G401 (cell line): ENCODE data around the gene ABAT. TPM values are rescaled to one million over a fixed set of nuclear protein-coding genes. Genes with fewer than 3 reads are reported as not detected.
"Not testable (repeated sequence)": the region's sequence is repeated elsewhere in the genome, so short reads cannot be mapped to it uniquely, and the experiment has no call there.

Experiments used
- DNase-seq: peaks from one replicate; pipeline ENCODE4 v3.0.0-alpha.2; 2015; ENCODE audit warnings: low spot score
- in situ Hi-C: cut with HindIII; loops from 2 replicates; pipeline ENCODE4 v1.10.0; 2016; ENCODE audit warnings: low sequenced_read_pairs, mixed read lengths
- total RNA-seq: library from RNA; depleted of rRNA; stranded (reverse); fragments of >200 nt; shearing (Covaris generic); gene quantifications from 2 replicates; pipeline ENCODE4 v1.2.3, GENCODE V29; 2014

Gene ABAT
- total RNA-seq, 1 experiment from 2014 or later = 8.0 TPM

DNA sequence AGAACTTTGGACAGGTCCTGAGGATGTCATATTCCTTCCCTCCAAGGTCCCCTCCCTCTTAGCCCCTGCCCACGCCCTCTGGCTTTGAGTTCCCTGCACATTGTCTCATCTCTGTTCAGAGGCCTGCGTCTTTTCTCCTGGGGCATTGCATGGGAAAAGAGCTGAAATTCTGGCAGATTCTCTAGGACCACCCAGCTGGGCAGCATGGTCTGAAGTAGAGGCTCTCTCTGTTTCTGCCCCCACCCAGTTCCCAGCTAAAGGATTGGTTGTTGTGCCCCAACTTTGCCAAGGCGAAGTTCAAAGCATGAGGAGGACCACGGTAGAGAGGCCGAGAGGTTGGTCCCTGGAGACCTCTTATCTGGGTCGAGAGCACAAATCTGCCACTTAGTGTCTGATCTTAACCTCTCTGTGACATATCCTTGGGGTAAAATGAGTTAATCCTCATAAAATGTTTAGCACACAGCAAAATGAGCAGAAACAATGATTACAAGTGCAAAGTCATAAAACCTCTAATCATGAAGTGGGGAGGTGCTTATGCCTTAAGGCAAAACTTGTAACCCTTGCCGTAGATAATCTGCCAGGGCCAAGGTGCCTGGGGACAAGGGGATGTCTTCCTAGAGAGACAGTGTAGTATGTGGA is 2.4 kb downstream of the ABAT start:
- DNase-seq = no peak
- in situ Hi-C loops = no loop called here

DNA sequence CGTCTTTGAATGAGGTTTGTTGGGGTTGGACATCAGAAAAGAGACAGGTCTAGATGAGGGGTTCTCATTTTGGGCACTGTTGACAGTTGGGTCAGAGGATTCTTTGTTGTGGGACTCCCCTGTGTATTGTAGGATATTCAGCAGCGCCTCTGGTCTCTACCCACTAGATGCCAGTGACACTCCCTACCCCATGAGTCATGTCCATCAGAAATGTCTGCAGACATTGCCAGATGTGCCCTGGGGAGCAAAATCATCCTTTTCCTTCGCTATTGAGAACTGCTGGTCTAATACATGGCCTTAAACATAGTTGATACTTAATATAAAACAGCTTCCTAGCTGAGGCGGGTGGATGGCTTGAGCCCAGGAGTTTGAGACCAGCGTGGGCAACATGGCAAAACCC is 3.1 kb downstream of the ABAT start:
- no peak for DNase-seq
- in situ Hi-C loops = no loop called here

DNA sequence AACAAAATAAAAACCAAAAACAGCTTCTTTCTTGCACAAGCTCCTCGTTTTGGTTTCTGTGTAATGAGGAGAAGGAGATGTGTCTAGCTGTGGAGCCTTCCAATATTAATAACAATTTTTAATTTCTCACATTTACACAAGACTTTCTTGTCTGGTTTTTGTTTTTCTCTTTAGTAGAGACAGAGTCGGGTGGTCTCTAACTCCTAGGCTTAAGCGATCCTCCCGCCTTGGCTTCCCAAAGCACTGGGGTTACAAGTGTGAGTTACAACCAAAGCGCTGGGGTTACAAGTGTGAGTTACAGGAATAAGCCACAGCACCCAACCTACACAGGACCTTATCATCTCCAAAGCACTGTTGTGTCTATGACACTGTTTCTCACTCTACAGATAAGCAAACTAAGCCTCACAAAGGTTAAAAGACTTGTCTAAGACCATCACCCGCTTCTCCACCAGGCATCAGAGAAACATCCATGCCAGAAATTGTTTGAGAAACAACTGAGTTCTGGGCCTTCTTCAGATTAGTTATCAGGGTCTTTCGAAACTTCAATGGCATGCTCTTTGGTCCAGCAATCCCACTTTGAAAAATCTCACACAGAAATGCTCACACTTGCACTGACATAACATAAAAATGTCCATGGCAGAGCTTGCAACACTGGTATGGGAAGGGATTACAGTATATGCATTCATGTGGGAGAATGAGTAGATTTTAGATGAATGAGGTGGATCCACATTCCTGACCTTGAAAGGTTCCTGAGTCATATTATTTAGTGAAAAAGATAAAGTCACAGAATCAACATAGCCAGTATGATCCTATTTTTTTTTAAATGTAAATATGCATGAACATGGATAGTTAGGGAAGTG is 3.9 kb downstream of the ABAT start:
- in situ Hi-C loops = no loop called here
- DNase-seq = no peak

DNA sequence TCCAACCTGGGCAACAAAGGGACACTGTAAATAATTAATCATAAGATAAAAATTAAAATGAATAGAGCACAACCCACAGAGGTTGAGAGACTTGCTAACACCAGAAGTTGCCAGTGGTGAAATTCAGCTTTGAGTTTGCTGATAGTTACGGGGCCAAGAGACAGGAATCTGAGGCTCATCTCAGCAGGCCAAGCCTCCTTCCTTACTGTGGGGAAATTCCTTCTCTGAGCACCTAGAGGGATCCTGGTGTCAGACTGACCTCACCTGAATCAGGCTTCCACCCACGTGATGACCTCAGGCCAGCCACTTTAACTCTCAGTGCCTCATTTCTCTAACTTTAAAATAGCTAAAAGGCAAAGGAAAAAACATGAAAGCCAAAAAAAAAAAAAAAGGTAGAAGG is 4.7 kb downstream of the ABAT start:
- DNase-seq = no peak
- in situ Hi-C loops = no loop called here

DNA sequence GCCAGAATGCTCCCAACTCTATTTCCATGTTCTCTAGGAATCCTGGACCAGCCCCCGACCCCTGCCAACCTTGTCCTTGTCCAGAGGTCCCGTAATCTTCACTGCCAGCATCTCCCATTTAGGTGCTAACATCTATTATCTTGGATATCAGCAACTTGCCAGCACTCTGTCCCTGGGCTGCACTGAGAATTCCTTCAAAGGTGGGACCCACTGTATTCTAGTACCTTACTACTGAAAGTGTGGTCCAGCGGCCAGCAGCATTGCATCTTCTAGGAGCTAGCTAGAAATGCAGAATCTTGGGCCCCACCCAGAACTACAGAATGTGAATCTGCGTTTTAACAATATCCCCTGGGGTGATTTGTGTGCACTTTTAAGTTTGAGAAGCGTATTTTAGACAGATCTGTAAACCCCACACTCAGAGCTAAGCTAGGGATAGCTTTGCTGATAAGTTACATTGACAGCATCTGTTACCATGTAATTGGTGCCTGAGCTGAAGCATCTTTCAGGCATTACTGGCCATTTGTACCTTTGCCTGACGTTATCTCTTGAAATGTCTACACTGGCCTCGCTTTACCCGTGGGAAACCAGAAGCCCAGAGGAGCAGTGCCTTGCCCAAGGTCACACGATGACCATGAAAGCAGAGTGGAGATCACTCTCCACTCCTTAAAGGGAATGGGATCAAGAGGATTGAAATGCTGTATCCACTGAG is 8.3 kb downstream of the ABAT start:
- no peak for DNase-seq
- in situ Hi-C loops = no loop called here

DNA sequence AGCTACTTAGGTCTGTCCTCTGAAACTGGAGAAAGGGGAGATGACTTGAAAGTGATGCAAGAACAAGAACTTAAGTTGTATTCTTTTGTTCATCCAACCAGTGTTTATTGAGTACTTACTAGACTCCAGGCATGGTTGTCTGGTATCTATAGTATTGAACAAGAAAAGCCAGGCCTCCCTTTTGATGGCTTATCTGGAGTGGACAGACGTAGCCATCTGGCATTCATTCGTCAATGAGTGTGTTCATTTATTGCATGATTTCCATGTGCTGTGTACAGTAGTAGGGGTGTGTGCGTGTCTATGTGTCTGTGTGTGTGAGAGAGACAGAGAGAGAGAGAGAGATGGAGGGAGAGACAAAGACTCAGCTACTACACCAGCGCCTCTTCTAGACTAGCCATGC is 9.2 kb downstream of the ABAT start:
- DNase-seq = no peak
- in situ Hi-C loops = no loop called here

DNA sequence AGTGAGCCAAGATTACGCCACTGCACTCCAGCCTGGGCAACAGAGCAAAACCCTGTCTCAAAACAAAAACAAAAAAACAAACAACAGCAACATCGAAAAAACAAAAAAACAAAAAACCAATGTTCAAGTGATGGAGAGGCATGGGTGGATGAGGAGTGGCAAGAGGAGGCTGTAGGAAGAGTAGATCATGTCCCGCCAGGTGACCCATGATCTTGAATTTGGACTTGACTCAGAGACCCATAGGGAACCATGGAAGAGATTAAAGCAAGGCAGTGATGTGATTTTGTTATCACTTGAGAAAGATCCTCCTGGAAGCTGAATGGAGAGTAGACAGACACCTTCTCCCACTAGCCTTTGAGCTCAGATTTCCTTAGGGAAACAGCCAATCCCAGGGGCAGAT is 11.2 kb downstream of the ABAT start:
- in situ Hi-C loops = no loop called here
- no peak for DNase-seq

DNA sequence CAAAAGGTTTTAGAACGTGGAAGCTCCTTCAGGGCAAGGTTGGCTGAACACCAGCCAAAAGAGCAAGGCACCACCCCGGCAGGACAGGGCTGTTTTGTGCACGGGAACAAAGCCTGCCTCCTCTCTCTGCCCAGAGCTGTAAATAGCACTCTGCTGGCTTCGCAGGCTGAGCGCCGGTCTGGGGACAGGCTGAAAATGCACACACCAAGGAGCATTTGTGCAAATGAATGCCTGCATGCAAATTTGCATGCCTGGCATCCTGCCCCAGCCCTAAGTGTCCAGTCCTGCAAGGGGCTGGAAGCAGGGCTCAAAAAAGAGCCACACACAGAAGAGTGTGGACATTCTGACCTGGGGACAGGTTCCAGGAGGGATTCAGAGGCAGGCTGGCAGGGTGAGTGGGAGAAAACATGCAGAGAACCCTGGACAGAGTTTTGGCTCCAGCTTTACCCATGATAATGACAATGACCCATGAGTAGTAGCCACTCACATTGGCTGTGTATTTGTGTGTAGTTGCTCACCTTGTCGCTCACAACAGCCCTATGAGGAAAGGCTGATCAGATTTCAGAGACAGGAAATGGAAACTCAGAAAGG is 11.7 kb downstream of the ABAT start:
- in situ Hi-C loops = no loop called here
- DNase-seq = peak; percentile 95

DNA sequence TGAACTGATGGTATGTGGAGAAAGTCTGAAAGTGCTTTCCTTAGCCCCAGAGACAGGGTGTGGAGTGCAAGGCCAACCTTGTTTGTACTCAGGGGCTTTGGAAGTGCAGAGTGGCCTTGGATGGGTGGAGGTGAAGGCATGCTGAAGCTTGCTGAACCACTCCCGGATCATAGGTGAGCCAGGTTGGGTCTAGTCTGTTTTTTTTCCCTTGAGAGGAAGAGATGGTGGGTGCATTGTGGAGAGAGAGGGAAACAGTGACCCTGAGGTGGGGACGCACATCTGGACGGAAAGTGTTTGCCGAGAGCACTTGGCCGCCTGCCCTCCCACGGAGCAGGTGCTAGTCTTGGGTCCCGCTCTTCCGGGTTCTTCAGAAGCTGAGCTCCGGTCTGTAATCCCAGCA is 12.5 kb downstream of the ABAT start:
- DNase-seq = no peak
- in situ Hi-C loops = no loop called here

DNA sequence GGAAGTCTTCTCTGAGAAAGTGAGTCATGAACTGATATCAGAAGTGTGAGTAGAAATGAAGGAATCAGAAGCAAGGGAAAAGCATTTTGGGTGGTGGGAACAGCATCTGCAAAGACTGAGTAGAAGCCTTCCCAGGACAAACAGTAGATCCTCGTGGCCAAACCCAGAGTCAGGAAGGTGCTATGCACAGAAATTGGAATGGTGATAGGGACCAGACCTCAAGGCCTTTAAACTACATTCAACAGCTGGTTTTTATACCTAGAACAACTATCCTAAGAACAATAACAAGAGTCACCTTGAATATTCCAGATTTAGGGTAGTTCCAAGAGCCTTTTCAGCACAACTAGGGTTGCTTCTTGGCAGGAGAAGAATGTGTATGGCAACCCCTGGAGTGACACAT is 15.3 kb downstream of the ABAT start:
- in situ Hi-C loops = no loop called here
- no peak for DNase-seq

DNA sequence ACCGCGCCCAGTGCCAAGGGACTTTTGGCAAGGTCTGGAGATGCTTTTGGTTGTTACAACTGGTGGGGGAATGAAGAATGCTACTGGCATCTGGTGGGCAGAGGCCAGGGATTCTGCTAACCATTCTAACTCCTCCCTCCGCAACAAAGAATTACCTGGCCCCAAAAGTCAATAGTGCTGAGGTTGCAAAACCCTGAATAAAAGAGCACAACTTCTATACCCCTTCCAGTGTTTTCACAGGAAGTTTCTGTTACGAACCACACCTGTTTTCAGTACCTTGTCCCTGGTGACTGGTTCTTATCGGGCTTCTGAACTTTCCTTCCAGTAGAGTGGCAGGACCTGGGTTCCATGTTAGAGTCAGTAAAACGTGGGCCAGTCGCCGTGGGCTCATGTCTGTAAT is 17.3 kb downstream of the ABAT start:
- in situ Hi-C loops = no loop called here

DNA sequence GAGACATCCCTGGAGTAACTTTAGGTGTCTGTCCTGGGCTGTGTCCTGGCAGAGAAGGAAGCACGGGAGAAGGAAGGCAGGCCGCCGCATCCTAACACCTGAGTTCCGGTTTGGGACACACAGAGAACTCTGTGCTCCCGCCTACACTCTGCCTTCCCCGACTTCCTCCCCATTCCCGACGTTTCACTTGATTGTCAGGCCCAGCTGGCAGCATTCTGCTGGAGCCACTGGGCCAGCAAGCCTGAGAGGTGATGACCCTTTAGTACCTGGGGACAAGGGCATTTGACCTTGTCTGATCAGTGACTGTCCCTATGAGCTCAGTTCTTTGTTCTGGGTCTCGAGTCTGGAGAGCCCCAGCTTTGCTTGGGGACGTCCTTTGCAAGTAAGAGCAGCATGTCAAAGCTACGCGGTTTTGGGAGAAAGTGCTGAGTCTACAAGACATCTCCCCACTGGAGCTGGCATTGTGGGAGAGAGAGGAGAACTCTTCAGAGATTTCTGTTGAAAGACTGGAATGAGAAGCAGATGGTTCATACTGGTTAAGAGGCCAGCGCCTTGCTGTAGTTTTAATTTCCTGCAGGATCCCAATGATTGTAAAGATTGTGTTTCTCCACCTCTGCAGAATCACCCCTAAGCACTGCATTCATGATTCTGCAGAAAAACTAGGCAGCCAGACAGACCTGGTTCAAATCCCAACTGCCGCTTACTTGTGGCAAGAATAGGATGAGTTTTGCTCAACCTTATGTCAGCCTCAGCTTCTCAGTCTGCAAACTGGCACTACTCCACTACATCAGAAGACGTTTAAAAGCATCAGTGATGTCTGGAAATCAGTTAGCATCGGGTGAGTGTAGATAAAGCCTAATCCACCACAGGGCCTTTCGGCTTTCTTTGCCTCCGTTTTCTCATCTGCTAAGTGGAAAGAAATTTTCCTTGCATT is 20.6 kb downstream of the ABAT start:
- in situ Hi-C loops = no loop called here
- no peak for DNase-seq

More for the DNA sequence above, 17.3 kb downstream of the ABAT start:
- no peak for DNase-seq

DNA sequence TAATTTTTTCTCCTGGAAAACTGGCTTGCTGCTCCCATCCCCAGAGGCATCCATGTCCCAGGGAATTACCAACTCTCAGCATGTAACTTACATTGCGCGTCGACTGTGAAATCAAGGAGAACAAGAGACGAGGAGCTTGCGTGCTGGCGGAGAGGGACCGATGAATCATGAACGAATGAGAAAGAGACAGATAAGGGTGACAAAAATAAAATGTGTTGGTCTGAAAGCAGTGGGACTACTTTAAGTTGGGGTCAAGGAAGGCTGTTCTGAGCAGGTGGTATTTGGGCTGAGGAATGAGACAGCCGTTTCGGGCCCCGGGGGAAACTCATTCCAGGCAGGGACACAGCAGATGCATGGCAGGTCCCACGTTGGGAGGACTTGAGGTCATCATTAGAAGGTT is 22.5 kb downstream of the ABAT start:
- in situ Hi-C loops = no loop called here
- no peak for DNase-seq

DNA sequence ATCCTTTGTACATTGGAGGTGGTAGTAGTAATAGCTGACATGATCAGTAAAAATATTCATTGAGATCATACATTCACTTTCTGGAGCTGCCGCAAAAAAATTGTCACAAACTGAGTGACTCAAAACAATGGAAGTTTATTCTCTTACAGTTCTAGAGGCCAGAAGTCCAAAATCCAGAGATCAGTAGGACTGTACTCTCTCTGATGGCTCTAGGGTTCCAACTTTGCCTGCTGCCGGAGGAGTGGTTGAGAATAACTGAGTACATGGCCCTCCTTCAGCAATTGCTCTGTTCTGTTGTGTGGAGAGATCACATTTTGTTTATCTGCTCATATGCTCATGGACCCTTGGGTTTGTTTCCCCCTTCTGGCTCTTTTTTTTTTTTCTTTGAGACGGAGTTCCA is 23.5 kb downstream of the ABAT start:
- in situ Hi-C loops = no loop called here
- DNase-seq = no peak

DNA sequence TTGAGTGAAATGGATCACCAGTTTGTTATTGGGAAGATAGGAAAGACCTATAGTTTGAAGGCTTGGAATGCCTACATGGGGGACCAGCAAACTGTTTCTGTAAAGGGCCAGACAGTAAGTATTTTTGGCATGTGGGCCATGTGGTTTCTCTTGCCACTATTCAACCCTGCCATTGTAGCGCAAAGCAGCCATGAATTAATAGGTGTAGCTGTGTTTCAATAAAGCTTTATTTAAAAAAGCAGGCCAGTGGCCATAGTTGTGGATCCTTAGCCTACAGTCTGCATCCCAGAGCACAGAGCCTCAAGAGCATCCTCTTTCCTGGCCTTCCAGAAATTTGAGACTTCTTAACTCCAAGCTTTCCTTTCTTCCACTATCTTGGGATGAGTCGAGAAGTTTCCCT is 29.3 kb downstream of the ABAT start:
- in situ Hi-C loops = no loop called here
- DNase-seq = no peak

DNA sequence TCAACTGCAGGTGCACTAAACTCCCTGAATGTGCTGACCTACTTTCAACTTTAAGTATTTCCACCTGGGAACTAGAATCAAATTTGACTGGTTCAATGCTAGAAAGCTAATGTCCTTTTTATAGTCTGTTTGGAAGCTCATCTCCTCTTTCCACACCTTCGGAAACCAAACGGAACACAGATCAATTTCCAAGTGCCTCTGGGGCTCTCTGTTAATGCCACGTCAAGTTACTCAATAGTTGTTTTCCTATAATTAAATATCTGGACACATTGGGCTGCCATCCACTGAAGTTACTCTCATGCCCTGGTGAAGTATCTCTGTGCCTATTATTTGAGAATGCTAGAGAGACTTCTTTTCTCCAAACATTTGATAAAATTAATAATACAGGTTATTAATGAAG is 29.7 kb downstream of the ABAT start:
- in situ Hi-C loops = no loop called here
- no peak for DNase-seq

DNA sequence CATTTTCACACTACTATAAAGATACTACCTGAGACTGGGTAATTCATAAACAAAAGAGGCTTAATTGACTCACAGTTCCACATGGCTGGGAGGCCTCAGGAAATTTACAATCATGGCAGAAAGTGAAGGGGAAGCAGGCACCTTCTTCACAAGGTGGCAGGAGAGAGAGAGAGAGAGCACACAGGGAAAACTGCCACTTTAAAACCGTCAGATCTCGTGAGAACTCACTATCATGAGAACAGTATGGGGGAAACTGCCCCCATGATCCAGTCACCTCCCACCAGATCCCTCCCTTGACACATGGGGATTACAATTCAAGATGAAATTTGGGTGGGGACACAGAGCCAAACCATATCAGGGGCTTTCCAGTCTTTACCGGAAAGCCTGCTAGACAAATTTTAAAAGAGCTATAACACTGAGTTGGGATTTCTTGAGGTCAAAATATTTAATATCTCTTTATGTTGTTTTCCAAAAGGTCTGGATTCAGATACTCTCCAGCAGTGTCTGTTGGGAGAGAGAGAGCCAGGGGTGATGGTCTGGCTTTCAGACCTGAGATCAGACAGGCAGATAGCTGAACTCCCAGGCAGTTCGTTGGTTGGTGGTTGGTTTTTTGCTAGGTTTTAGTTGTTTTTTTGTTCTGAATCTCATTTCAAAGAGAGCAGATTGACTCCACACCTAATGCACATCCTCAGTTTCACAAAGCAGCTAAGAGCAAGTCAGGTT is 30.8 kb downstream of the ABAT start:
- in situ Hi-C loops, DNase-seq: not testable (repeated sequence)

DNA sequence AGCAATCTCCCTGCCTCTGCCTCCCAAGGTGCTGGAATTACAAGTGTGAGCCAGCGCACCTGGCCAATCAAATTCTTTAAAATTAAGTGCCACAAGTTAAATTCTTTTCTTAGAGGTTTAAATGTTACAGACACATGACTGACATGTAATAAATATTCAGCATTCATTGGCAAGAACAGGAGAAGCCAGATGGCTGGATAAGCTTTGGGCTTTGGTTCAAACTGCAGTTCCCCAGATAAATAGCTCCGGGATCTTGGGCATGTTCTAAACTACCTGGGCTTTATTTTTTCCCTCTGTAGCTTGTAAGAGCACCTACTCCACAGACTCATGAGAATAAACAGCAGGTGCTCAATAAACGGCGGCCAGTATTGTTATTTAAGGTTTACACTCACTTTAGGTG is 34.1 kb downstream of the ABAT start:
- in situ Hi-C loops = no loop called here
- DNase-seq = peak; percentile 89
